Posterior vena cava (tissue), 2 donors: ENCODE data around the gene SPAG8. TPM values are rescaled to one million over a fixed set of nuclear protein-coding genes. Genes with fewer than 3 reads are reported as not detected.

Source experiments
- DNase-seq: peaks from one replicate; pipeline ENCODE4 v3.0.0-alpha.2; 2020; ENCODE audit warnings: low spot score
- intact Hi-C, 2 donors: fragments of 100-400 bp; cut with DNase I; formaldehyde crosslinking; loops; one replicate each; pipeline versions ENCODE4 v1.14.1 to v1.14.2; 2022 to 2023
- long read RNA-seq, 2 donors: library from polyadenylated mRNA; unstranded; transcript quantifications; one replicate each; pipeline ENCODE4 v2.0.0, GENCODE V29; 2020 to 2021
- total RNA-seq, 2 donors: library from RNA; stranded (reverse); fragmentation: NEBNext Ultra II Directional; extraction: Animal tissue kit (Norgen Biotek cat#: 25700); gene quantifications; one replicate each; pipeline ENCODE4 v1.2.1, GENCODE V29; 2021
- donor health status: DM: yes; HTN: yes; CAD: no.
- donor health status: DM: yes; HTN: yes; CAD: no.

Gene SPAG8
- 1 to 10 TPM in 1 of 2 donors, under 1 TPM in 1; 0.76 to 3.1 TPM for total RNA-seq
- long read RNA-seq, donor 1, partial matches to known transcripts: 0 of 3 reads
- long read RNA-seq, donor 1, other reads (novel, unspliced or antisense): 2 of 3 reads
- long read RNA-seq, donor 2: 0 reads

GRCh38 chr9:35812025-35812602, at the start of gene SPAG8:
Gene SPAG8 (minus strand): TSS chr9:35812262. CDS start chr9:35812147, 115 bp downstream.
- intact Hi-C loops: loop anchor here in 1 of 2 donors (10.0 kb wide), 1 partner anchor 147 kb away; the partner anchor contains the start of gene ARHGEF39
- DNase-seq: peak; percentile 98

- DNase-seq: no peak
- intact Hi-C loops: no loop called here
Measured at GRCh38 chr9:35861161-35861897, 49.3 kb upstream of the SPAG8 start.

- peak; percentile 49 for DNase-seq
- intact Hi-C loops: no loop called here
Measured at GRCh38 chr9:35859990-35860339, 47.9 kb upstream of the SPAG8 start.

- peak; percentile 79 for DNase-seq
- intact Hi-C loops: no loop called here
Measured at GRCh38 chr9:35859310-35859989, 47.4 kb upstream of the SPAG8 start.

- intact Hi-C loops: no loop called here
- peak; percentile 30 for DNase-seq
Measured at GRCh38 chr9:35858458-35858857, 46.4 kb upstream of the SPAG8 start.

GRCh38 chr9:35856882-35857281, 44.8 kb upstream of the SPAG8 start:
- intact Hi-C loops: no loop called here
- DNase-seq: peak; percentile 43

- no peak for DNase-seq
- intact Hi-C loops: no loop called here
Measured at GRCh38 chr9:35856206-35856605, 44.1 kb upstream of the SPAG8 start.

- intact Hi-C loops: no loop called here
- peak; percentile 26 for DNase-seq
Measured at GRCh38 chr9:35854091-35854762, 42.2 kb upstream of the SPAG8 start.

GRCh38 chr9:35852876-35853865, 41.1 kb upstream of the SPAG8 start:
- DNase-seq: peak; percentile 80
- intact Hi-C loops: no loop called here

GRCh38 chr9:35852267-35852815, 40.3 kb upstream of the SPAG8 start:
- intact Hi-C loops: no loop called here
- peak; percentile 19 for DNase-seq

GRCh38 chr9:35847792-35848572, 35.9 kb upstream of the SPAG8 start:
- no peak for DNase-seq
- intact Hi-C loops: loop anchor here (1.0 to 10.0 kb wide), 2 partner anchors 56 to 743 kb away; partner anchors contain the start of gene STOML2 (in 1 of the 2)

GRCh38 chr9:35845824-35846771, 34.0 kb upstream of the SPAG8 start:
- peak; percentile 68 for DNase-seq
- intact Hi-C loops: loop anchor here in 1 of 2 donors (10.0 kb wide), 1 partner anchor 741 kb away; the partner anchor contains the start of gene STOML2

GRCh38 chr9:35844628-35845270, 32.7 kb upstream of the SPAG8 start:
- peak; percentile 25 for DNase-seq
- intact Hi-C loops: loop anchor here in 1 of 2 donors (10.0 kb wide), 1 partner anchor 740 kb away; the partner anchor contains the start of gene STOML2

- intact Hi-C loops: loop anchor here in 1 of 2 donors (10.0 kb wide), 1 partner anchor 738 kb away; the partner anchor contains the start of gene STOML2
- no peak for DNase-seq
Measured at GRCh38 chr9:35842795-35843194, 30.7 kb upstream of the SPAG8 start.

- intact Hi-C loops: loop anchor here in 1 of 2 donors (10.0 kb wide), 1 partner anchor 737 kb away; the partner anchor contains the start of gene STOML2
- DNase-seq: peak; percentile 66
Measured at GRCh38 chr9:35842020-35842745, 30.1 kb upstream of the SPAG8 start.
